ENCODE results near the gene FRRS1. TPM values are rescaled to one million over a fixed set of nuclear protein-coding genes. Genes with fewer than 3 reads are reported as not detected.

Gene FRRS1
- total and polyA plus RNA-seq, 12 donors: 0.88 to 8.2 (median 4.7) TPM

DNA sequence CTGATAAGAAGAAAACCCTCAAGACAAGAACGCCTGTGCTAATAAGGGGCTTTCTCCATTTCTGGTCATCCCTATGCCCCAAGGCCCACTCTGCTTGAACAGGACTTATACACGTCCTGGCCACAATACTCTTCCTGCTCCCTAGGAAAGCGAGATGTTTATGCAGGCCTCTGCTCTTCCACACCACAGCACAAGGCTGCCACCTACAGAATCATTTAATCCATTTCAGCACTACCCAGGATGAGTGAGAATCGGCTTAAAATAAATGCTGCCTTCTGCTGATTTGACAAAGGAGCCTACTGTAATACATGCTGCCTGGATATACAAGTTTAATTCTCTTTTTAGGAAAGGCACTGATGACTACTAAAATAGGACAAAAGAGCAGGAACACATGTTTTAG lies 29.4 kb downstream of the FRRS1 start:
- Histone ChIP-seq H3K4me1 (peaks cover 0 to 8% (median 0%) of the 10 kb centered on the region in 9 donors), H3K9me3 (no peaks in the 10 kb centered on the region), H3K4me3 (no peak overlapping the region), H3K27ac (peak overlapping the region in 2 of 10 donors; percentile 11 to 42), H3K27me3 (no peaks in the 10 kb centered on the region), H3K36me3 (peaks cover 0 to 52% (median 6%) of the 10 kb centered on the region in 9 donors)
- intact Hi-C loops (cut with DNase I): loop anchor here in 3 of 10 donors (5.0 to 10.0 kb wide), 3 partner anchors 552 to 945 kb away; no protein-coding TSS in a partner anchor
- ATAC-seq (peak; percentile 55 to 96 (median 94)), DNase-seq (peak in 1 of 2 donors; percentile 46)
- peak; percentile 37 to 74 (median 52) for TF ChIP-seq CTCF (IDR thresholded peaks at IDR 0.05)
- 20 to 28% methylated on average over 4 of the region's 4 CpGs for WGBS, 2 donors

DNA sequence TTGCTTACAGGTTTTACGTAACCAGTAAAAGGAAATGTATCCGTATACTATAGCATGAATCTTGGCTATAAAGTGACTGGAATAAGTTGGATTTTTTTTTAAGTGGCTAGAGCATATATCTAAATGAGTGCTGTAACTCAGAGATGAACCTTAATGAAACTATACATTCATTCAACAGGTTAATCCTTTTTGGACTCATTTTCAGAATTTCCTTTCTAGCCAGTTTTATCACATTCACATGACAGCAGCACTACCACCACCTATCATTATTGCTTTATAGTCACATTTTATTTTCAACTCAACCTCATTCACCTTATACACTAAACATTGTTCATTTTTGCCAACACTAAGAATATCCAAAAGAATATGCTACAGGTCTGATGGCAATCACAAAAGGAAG lies 30.6 kb downstream of the FRRS1 start:
- ATAC-seq: no peak
- intact Hi-C loops (cut with DNase I): loop anchor here in 3 of 10 donors (5.0 to 10.0 kb wide), 3 partner anchors 551 to 944 kb away; no protein-coding TSS in a partner anchor

DNA sequence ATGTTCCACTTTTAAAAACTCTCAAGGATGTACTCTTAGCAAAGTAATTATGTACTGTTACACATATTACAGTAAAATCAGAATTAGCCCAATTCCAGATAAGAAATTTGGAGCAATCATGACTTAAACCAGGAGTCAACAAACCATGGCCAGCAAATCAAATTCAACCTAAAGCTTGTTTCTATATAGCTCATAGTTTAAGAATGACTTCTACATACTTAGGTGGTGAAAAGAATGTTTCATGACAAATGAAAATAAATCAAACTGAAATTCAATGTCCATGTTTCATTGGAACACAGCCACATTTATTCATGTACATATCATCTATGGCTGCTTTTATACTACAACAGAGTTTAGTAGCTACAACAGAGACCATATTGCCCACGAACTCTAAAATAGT lies 35.1 kb downstream of the FRRS1 start:
- H3K9me3 ChIP-seq: no peaks in the 10 kb centered on the region
- TF ChIP-seq CTCF (IDR thresholded peaks at IDR 0.05): no peak
- H3K27ac ChIP-seq: no peak overlapping the region
- H3K4me3 ChIP-seq: no peak overlapping the region
- 88 to 93% methylated on average over 1 of the region's 1 CpG for WGBS, 2 donors
- H3K4me1 ChIP-seq: peaks cover 0 to 27% (median 21%) of the 10 kb centered on the region in 9 donors
- intact Hi-C loops (cut with DNase I): loop anchor here in 2 of 10 donors (10.0 kb wide), 2 partner anchors 547 to 937 kb away; no protein-coding TSS in a partner anchor
- ATAC-seq (no peak), DNase-seq (no peak)
- H3K36me3 ChIP-seq: peaks cover 0 to 13% (median 0%) of the 10 kb centered on the region in 9 donors
- no peaks in the 10 kb centered on the region for H3K27me3 ChIP-seq

More for the DNA sequence above, 30.6 kb downstream of the FRRS1 start:
- WGBS, 2 donors: 69 to 73% methylated on average over 2 of the region's 2 CpGs
- H3K27ac ChIP-seq: no peak overlapping the region
- no peaks in the 10 kb centered on the region for H3K9me3 ChIP-seq
- H3K27me3 ChIP-seq: no peaks in the 10 kb centered on the region
- no peak overlapping the region for H3K4me3 ChIP-seq
- H3K36me3 ChIP-seq: peaks cover 0 to 40% (median 0%) of the 10 kb centered on the region in 9 donors
- H3K4me1 ChIP-seq: peaks cover 0 to 8% (median 0%) of the 10 kb centered on the region in 9 donors
- DNase-seq: no peak
- no peak for TF ChIP-seq CTCF (IDR thresholded peaks at IDR 0.05)

DNA sequence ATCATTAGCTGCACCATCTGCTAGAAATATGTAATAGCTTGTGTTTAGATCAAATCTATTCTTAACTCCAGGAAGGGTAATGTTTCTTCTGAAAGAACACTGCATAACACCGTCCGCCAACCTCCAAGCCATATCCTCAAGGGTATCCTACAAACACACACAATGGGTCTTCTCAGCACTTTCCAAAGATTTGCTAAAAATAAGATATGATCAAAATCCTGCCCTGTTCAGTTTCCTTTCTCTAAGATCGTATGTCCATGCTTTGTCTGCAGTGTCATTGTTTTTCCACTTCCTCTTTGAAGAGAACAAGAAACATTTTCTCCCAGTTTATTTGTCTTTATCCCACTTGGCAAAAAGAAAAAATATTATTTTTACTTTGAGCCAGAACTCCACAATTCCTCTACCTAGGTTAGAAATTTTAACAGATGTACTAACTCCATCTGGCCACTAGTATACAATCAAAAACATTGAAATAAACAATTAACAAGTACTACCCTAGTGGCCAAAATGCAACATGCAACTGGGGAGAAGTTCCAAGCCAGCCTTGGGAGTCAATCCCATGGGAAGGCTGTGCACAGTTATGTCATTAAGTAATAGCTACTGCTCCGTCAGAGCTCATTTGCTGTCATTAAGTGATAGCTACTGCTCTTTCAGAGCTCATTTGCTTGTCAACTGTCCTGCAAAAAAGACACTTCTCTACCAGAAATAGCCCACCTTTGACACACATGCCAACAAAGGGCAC lies 37.8 kb downstream of the FRRS1 start:
- peak in 1 of 2 donors; percentile 40 for DNase-seq
- H3K4me3 ChIP-seq: peak overlapping the region in 6 of 10 donors; percentile 4 to 43 (median 20)
- peaks cover 0 to 27% (median 21%) of the 10 kb centered on the region in 9 donors for H3K4me1 ChIP-seq
- 51 to 57% methylated on average over 4 of the region's 4 CpGs for WGBS, 2 donors
- peak; percentile 16 to 67 (median 49) for TF ChIP-seq CTCF (IDR thresholded peaks at IDR 0.05)
- intact Hi-C loops (cut with DNase I): no loop called here
- H3K36me3 ChIP-seq: peaks cover 0 to 20% (median 0%) of the 10 kb centered on the region in 9 donors
- peak; percentile 83 to 94 (median 90) for ATAC-seq
- no peaks in the 10 kb centered on the region for H3K27me3 ChIP-seq
- H3K9me3 ChIP-seq: no peaks in the 10 kb centered on the region
- H3K27ac ChIP-seq: peak overlapping the region; percentile 17 to 84 (median 78)

Data from heart right ventricle (tissue), 16 donors.